Omental fat pad (tissue), 4 donors: ENCODE data around the gene NR1H3. TPM values are rescaled to one million over a fixed set of nuclear protein-coding genes. Genes with fewer than 3 reads are reported as not detected.
A peak's percentile ranks its signal among the peaks of the same experiment; 100 is the strongest.

Source experiments
- ATAC-seq: fragments of 150-250 bp; one replicate; pipeline ENCODE4 v1.9.1; 2016; ENCODE audit warnings: mild to moderate bottlenecking, moderate library complexity; ENCODE audit not compliant: low FRiP score
- DNase-seq: peaks from one replicate; pipeline ENCODE4 v3.0.0-alpha.2; 2019; ENCODE audit warnings: low spot score
- total RNA-seq, 4 donors: library from RNA; depleted of rRNA; stranded (reverse); fragments of >200 nt; gene quantifications; one replicate each; pipeline ENCODE4 v1.1.0, GENCODE V29; 2016
- TF ChIP-seq, protein P1 (sequence below), 3 donors: fragments of 450-650 bp; IDR thresholded peaks; one replicate each; pipeline ENCODE4 v1.5.1; 2016 to 2017; ENCODE audit warnings: antibody characterized with exemption in 3 of 3, mild to moderate bottlenecking in 3 of 3, moderate library complexity in 2 of 3

NR1H3 gene
- total RNA-seq, 4 donors from 2014 or later: 68.6 to 228 (median 100) TPM

DNA sequence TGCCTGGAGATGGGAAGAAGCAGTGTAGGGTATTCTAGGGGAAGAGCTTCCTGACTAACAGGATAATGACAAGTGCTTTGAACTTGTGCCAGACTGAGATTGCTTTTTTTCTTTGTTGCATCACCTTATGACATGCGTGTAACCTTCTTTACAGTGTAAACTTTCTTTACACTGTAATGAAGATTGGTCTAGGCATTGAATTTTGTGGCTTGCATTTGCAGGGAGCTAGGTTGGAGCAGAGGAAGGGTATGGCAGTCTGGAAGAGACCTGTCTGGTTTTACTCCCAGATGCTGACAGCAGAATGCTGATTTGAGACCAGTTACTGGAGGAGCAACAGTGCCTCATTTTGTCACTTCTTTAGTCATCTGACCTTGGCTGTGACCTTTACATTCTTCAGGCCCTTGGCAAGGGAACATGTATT lies 37.4 kb upstream of the NR1H3 start:
- ATAC-seq: no peak
- TF ChIP-seq, protein P1, sequence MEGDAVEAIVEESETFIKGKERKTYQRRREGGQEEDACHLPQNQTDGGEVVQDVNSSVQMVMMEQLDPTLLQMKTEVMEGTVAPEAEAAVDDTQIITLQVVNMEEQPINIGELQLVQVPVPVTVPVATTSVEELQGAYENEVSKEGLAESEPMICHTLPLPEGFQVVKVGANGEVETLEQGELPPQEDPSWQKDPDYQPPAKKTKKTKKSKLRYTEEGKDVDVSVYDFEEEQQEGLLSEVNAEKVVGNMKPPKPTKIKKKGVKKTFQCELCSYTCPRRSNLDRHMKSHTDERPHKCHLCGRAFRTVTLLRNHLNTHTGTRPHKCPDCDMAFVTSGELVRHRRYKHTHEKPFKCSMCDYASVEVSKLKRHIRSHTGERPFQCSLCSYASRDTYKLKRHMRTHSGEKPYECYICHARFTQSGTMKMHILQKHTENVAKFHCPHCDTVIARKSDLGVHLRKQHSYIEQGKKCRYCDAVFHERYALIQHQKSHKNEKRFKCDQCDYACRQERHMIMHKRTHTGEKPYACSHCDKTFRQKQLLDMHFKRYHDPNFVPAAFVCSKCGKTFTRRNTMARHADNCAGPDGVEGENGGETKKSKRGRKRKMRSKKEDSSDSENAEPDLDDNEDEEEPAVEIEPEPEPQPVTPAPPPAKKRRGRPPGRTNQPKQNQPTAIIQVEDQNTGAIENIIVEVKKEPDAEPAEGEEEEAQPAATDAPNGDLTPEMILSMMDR (IDR thresholded peaks at IDR 0.05): no peak

DNA sequence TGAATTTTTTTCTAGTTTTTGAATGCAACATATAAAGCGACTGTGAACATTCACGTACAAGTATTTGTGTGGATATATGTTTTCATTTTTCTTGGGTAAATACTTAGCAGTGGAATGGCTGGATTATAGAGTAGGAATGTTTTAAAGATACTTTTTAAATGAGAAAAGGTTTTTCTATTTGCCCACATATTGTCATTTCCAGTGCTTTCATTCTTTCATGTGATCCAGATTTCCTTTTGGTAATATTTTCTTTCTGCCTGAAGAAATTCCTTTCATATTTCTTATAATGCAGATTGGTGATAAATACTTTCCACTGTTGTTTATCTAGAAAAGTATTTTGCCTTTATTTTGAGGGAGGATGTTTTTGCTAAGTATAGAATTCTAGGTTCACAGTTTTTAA lies 35.1 kb upstream of the NR1H3 start:
- TF ChIP-seq, protein P1 (IDR thresholded peaks at IDR 0.05): no peak
- DNase-seq (no peak), ATAC-seq (no peak)

More for the DNA sequence above, 37.4 kb upstream of the NR1H3 start:
- DNase-seq: no peak

DNA sequence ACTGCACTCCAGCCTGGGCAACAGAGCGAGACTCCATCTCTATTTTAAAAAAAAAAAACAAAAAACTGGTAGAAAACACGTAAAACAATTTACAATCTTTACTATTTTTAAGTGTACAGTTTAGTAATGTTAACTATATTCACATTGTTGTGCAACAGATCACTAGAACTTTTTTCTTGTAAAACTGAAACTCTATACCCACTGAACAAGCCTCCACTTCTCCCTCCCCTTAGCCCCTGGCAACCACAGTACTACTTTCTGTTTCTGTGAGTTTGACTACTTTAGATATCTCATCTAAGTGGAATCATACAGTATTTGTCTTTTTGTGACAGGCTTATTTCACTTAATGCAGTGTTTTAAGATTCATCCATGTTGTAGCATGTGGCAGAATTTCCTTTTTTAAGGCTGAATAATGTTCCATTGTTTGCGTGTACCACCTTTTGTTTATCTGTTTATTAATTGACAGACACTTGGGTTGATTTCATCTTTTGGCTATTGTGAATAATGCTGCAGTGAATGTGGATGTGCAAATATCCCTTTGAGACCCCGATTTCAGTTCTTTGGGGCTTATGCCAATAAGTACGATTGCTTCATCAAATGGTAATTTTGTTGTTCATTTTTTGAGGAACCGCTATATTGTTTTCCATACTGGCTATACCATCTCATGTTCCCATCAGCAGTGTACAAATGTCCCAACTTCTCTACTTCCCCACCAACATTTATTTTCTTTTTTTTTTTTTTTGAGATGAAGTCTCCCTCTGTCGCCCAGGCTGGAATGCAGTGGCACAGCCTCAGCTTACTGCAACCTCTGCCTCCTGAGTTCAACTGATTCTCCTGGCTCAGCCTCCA lies 32.0 kb upstream of the NR1H3 start:
- TF ChIP-seq, protein P1 (IDR thresholded peaks at IDR 0.05): no peak
- no peak for DNase-seq
- no peak for ATAC-seq

DNA sequence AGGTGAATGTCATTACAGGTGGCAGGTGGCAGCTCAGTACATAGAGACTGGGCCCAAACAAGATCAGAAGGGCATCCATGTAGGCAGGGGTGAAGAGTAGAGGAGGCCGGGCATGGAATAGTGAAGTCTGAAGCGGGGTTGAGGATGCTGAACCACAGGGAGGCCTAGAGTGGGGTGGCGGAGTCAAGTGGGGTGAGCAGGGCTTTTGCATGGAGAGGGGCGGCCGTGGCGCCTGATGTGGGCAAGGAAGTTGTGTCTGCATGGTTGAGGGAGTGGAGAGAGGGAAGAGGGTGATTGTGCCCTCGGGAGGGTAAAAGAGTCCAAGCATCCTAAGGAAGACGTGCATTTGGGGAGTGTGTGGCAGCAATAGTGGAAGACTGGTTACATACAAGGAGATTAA lies 28.6 kb upstream of the NR1H3 start:
- DNase-seq: no peak
- no peak for ATAC-seq
- TF ChIP-seq, protein P1 (IDR thresholded peaks at IDR 0.05): no peak

DNA sequence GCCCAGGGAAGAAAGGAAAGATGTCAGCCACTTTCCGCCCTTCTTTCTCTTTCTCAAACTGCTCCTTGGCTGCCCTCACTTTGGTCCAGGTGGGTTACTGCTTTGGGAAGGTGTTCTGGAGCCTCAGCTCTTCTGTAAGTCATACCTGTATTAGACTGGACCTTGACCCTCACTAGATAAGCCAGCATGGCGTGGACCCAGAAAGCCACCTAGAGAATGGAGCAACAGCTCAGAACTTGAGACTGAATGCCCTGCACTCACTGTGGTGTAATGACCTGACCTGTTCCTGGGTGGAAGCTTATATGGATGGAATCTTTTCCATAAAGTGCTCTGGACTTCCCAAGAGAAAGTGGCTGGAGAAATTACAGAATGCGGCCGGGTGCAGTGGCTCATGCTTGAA lies 24.7 kb upstream of the NR1H3 start:
- ATAC-seq (no peak), DNase-seq (no peak)
- TF ChIP-seq, protein P1 (IDR thresholded peaks at IDR 0.05): no peak

DNA sequence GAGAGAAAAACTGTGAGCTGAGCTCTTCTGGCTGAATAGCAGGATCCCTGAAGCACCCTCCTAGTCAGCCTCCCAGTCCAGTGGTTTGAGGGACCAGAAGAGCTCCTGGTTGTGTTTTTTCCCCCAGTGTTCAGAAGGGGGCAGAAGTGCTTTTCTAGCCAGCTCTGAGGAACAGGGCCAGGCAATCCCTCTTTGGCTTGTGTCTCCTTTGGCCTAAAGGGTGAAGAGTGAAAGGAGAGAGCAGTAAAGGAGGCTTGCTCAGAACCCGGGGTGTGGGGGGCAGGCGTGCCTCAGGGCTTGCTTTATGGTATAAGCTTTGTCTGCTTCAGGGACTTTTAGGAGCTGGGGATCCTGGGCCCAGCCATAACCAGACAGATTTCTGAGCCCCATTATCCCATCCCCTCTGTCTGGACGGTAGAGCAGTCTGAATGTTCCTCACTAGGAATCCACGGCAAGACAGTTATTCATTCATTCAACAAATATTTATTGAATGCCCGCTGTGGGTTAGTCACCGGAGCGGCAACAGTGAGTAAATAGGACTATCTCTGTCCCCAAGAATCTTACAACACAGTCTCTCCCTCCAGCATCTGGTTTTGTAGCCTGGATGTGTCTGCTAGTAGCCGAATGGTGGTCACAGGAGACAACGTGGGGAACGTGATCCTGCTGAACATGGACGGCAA lies 23.7 kb upstream of the NR1H3 start:
- no peak for DNase-seq
- TF ChIP-seq, protein P1 (IDR thresholded peaks at IDR 0.05): no peak
- peak; percentile 38 for ATAC-seq
